ENCODE data around the gene ATP6V1B1.

DNA sequence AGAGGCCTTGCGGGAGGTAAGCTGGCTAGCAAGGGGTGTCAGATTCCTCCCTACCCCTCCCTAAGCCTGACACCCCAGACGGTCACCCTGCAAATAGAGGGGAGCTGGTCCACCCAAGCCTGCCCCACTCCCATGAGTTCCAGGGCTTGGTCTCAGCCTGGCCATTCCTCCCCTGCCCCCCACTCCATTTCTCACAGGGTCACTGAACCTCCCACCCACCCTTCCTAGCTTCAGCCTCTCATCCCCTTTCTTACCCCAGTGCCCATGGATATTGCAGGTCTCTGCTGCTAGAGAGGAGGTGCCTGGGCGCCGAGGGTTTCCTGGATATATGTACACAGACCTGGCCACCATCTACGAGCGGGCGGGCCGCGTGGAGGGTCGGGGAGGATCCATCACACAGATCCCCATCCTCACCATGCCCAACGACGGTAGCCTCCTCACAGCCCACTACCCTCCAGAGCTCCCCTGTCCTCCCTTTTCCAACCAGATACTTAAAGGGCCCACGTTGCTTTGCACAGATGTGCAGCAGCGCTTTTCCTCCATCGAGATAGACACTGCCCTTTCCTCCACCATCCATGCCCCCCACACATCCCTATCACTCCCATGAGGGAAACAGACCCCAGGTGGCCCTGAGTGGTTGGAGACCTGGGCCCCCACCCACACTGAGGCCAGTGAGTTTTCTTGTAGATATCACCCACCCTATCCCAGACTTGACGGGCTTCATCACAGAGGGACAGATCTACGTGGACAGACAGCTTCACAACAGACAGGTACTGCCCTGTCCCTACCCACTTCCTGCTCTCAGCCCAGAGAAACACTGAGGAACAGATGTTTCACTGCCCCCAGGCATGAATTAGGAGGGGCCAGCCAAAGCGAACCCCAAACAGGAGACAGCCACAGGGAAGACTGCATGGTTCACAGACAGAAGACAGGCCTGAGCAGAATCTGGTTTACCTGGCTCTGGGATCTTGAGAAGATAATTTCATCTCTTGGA is 27.5 kb downstream of the ATP6V1B1 start:
- no peak for TF ChIP-seq POLR2A (IDR thresholded peaks at IDR 0.05)
- TF ChIP-seq, protein P1, sequence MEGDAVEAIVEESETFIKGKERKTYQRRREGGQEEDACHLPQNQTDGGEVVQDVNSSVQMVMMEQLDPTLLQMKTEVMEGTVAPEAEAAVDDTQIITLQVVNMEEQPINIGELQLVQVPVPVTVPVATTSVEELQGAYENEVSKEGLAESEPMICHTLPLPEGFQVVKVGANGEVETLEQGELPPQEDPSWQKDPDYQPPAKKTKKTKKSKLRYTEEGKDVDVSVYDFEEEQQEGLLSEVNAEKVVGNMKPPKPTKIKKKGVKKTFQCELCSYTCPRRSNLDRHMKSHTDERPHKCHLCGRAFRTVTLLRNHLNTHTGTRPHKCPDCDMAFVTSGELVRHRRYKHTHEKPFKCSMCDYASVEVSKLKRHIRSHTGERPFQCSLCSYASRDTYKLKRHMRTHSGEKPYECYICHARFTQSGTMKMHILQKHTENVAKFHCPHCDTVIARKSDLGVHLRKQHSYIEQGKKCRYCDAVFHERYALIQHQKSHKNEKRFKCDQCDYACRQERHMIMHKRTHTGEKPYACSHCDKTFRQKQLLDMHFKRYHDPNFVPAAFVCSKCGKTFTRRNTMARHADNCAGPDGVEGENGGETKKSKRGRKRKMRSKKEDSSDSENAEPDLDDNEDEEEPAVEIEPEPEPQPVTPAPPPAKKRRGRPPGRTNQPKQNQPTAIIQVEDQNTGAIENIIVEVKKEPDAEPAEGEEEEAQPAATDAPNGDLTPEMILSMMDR (IDR thresholded peaks at IDR 0.05), result no peak
